IPS DF 6.9 (cell line): Measurements from ENCODE around the gene COL4A5.

Source experiments
- DNase-seq: peaks from one replicate; pipeline ENCODE4 v3.0.0-alpha.2; 2013; ENCODE audit warnings: low read depth, low spot score
- H3K27ac ChIP-seq: one replicate; pipeline ENCODE4 v1.5.1; 2013; ENCODE audit warnings: low read length, control low read depth
- H3K27me3 ChIP-seq: 2 replicates; pipeline ENCODE4 v1.6.1; 2013; ENCODE audit warnings: mild to moderate bottlenecking, low read length; ENCODE audit not compliant: control insufficient read depth, insufficient read depth
- H3K36me3 ChIP-seq: 2 replicates; pipeline ENCODE4 v1.6.1; 2013; ENCODE audit warnings: low read length; ENCODE audit not compliant: control insufficient read depth, insufficient read depth
- H3K4me1 ChIP-seq: 2 replicates; pipeline ENCODE4 v1.6.1; 2013; ENCODE audit warnings: low read length; ENCODE audit not compliant: control insufficient read depth, insufficient read depth
- H3K4me3 ChIP-seq: 2 replicates; pipeline ENCODE4 v1.5.1; 2013; ENCODE audit warnings: mild to moderate bottlenecking, low read length
- H3K9me3 ChIP-seq: 2 replicates; pipeline ENCODE4 v1.6.1; 2013; ENCODE audit warnings: low read length, inconsistent platforms; ENCODE audit not compliant: control insufficient read depth, insufficient read depth
- WGBS: extraction: QIAGEN DNeasy Blood & Tissue Kit; methylation state at CpG from one replicate; pipeline ENCODE4 v1.1.7; 2013; ENCODE audit warnings: mixed read lengths, missing lambda C conversion rate; ENCODE audit not compliant: insufficient read length, insufficient coverage; 5-methylcytosine and 5-hydroxymethylcytosine counted together

COL4A5 gene

GRCh38 chrX:108419401-108419800 lies 20.2 kb upstream of the COL4A5 start:
- H3K4me3 ChIP-seq, result no peak overlapping the region
- no peaks in the 10 kb centered on the region for H3K4me1 ChIP-seq
- H3K27me3 ChIP-seq, result no peaks in the 10 kb centered on the region
- no peak overlapping the region for H3K27ac ChIP-seq
- no peaks in the 10 kb centered on the region for H3K36me3 ChIP-seq
- DNase-seq, result no peak
- no CpG with 5 or more reads among the region's 1 CpG for WGBS
- no peaks in the 10 kb centered on the region for H3K9me3 ChIP-seq

GRCh38 chrX:108420481-108420880 lies 19.2 kb upstream of the COL4A5 start:
- no peak for DNase-seq
- Histone ChIP-seq H3K36me3 (no peaks in the 10 kb centered on the region), H3K27ac (no peak overlapping the region), H3K9me3 (no peaks in the 10 kb centered on the region), H3K4me1 (no peaks in the 10 kb centered on the region), H3K4me3 (no peak overlapping the region), H3K27me3 (no peaks in the 10 kb centered on the region)
- no CpG with 5 or more reads among the region's 1 CpG for WGBS

- H3K27me3 ChIP-seq, result no peaks in the 10 kb centered on the region
- H3K36me3 ChIP-seq, result no peaks in the 10 kb centered on the region
- no peak for DNase-seq
Measured at GRCh38 chrX:108426262-108426661, 13.4 kb upstream of the COL4A5 start.

GRCh38 chrX:108435261-108435660 lies 4.4 kb upstream of the COL4A5 start:
- no CpG with 5 or more reads among the region's 5 CpGs for WGBS

More at GRCh38 chrX:108426262-108426661, 13.4 kb upstream of the COL4A5 start:
- Histone ChIP-seq H3K4me3 (no peak overlapping the region), H3K27ac (no peak overlapping the region), H3K4me1 (no peaks in the 10 kb centered on the region), H3K9me3 (no peaks in the 10 kb centered on the region)
- WGBS, result no CpG with 5 or more reads among the region's 1 CpG

GRCh38 chrX:108437349-108438109 lies 2.1 kb upstream of the COL4A5 start:
- no peaks in the 10 kb centered on the region for H3K36me3 ChIP-seq
- H3K27me3 ChIP-seq, result no peaks in the 10 kb centered on the region
- DNase-seq, result no peak
- peak overlapping the region; percentile 58; the same call in 1 of the 2 replicates for H3K4me3 ChIP-seq
- WGBS, result no CpG with 5 or more reads among the region's 20 CpGs
- H3K4me1 ChIP-seq, result no peaks in the 10 kb centered on the region
- H3K27ac ChIP-seq, result no peak overlapping the region
- no peaks in the 10 kb centered on the region for H3K9me3 ChIP-seq

More at GRCh38 chrX:108435261-108435660, 4.4 kb upstream of the COL4A5 start:
- Histone ChIP-seq H3K27ac (no peak overlapping the region), H3K4me1 (no peaks in the 10 kb centered on the region), H3K4me3 (no peak overlapping the region), H3K9me3 (no peaks in the 10 kb centered on the region), H3K27me3 (no peaks in the 10 kb centered on the region), H3K36me3 (no peaks in the 10 kb centered on the region)
- DNase-seq, result no peak

- Histone ChIP-seq H3K9me3 (no peaks in the 10 kb centered on the region), H3K36me3 (no peaks in the 10 kb centered on the region), H3K27me3 (no peaks in the 10 kb centered on the region), H3K27ac (no peak within 1 kb of the TSS), H3K4me3 (peak within 1 kb of the TSS; percentile 58; the same call in 1 of the 2 replicates), H3K4me1 (no peaks in the 10 kb centered on the region)
- no peak for DNase-seq
- no CpG with 5 or more reads among the region's 16 CpGs for WGBS
Measured at GRCh38 chrX:108438110-108438623, 1.5 kb upstream of the COL4A5 start, which contains the start of gene COL4A6. Gene COL4A6 (minus strand): TSS chrX:108438422. CDS start chrX:108438196, 226 bp downstream.

- DNase-seq, result no peak
- H3K4me3 ChIP-seq, result peak overlapping the region; percentile 62; the same call in 1 of the 2 replicates
- H3K27ac ChIP-seq, result no peak overlapping the region
- no CpG with 5 or more reads among the region's 25 CpGs for WGBS
- H3K9me3 ChIP-seq, result no peaks in the 10 kb centered on the region
- no peaks in the 10 kb centered on the region for H3K27me3 ChIP-seq
- no peaks in the 10 kb centered on the region for H3K36me3 ChIP-seq
- H3K4me1 ChIP-seq, result no peaks in the 10 kb centered on the region
Measured at GRCh38 chrX:108439961-108440696, 491 bp downstream of the COL4A5 start.

GRCh38 chrX:108442901-108443464 lies 3.3 kb downstream of the COL4A5 start:
- Histone ChIP-seq H3K4me3 (no peak overlapping the region), H3K27me3 (no peaks in the 10 kb centered on the region), H3K27ac (no peak overlapping the region), H3K36me3 (no peaks in the 10 kb centered on the region), H3K9me3 (no peaks in the 10 kb centered on the region), H3K4me1 (no peaks in the 10 kb centered on the region)
- no peak for DNase-seq
- WGBS, result no CpG with 5 or more reads among the region's 2 CpGs

GRCh38 chrX:108447303-108447702 lies 7.7 kb downstream of the COL4A5 start:
- no peak for DNase-seq
- H3K4me3 ChIP-seq, result no peak overlapping the region
- WGBS, result no CpG with 5 or more reads among the region's 2 CpGs

GRCh38 chrX:108453841-108454240 lies 14.2 kb downstream of the COL4A5 start:
- no peak for DNase-seq
- Histone ChIP-seq H3K27me3 (no peaks in the 10 kb centered on the region), H3K27ac (no peak overlapping the region), H3K9me3 (no peaks in the 10 kb centered on the region), H3K4me1 (no peaks in the 10 kb centered on the region), H3K36me3 (no peaks in the 10 kb centered on the region), H3K4me3 (no peak overlapping the region)
- WGBS, result no CpG with 5 or more reads among the region's 3 CpGs

More at GRCh38 chrX:108447303-108447702, 7.7 kb downstream of the COL4A5 start:
- Histone ChIP-seq H3K9me3 (no peaks in the 10 kb centered on the region), H3K4me1 (no peaks in the 10 kb centered on the region), H3K27me3 (no peaks in the 10 kb centered on the region), H3K27ac (no peak overlapping the region), H3K36me3 (no peaks in the 10 kb centered on the region)
